ENCODE results near the gene C16orf54.
A peak's percentile ranks its signal among the peaks of the same experiment; 100 is the strongest.
"Not testable (repeated sequence)": the region's sequence is repeated elsewhere in the genome, so short reads cannot be mapped to it uniquely, and the experiment has no call there.

Gene C16orf54

GRCh38 chr16:29745853-29746345 is at the start of gene C16orf54:
TSS of gene C16orf54 (minus strand) at chr16:29745990. CDS start at chr16:29744951, 1,039 bp downstream.
- no peak for DNase-seq

GRCh38 chr16:29794231-29794710 is 48.5 kb upstream of the C16orf54 start:
- DNase-seq, result no peak

- DNase-seq, result not testable (repeated sequence)
Observed at GRCh38 chr16:29793153-29793552, 47.4 kb upstream of the C16orf54 start.

- no peak for DNase-seq
Observed at GRCh38 chr16:29791845-29792807, 46.3 kb upstream of the C16orf54 start.

GRCh38 chr16:29790949-29791844 is 45.4 kb upstream of the C16orf54 start:
- DNase-seq, result no peak

- peak; percentile 98 for DNase-seq
Observed at GRCh38 chr16:29790183-29790948, 44.6 kb upstream of the C16orf54 start, which contains the start of gene KIF22. TSS of gene KIF22 (plus strand) at chr16:29790751. CDS start at chr16:29790760, 9 bp downstream.

GRCh38 chr16:29789775-29790182 is 44.0 kb upstream of the C16orf54 start:
- DNase-seq, result no peak

GRCh38 chr16:29787155-29787554 is 41.4 kb upstream of the C16orf54 start:
- DNase-seq, result not testable (repeated sequence)

GRCh38 chr16:29784901-29785500 is 39.2 kb upstream of the C16orf54 start:
- peak; percentile 73 for DNase-seq

- no peak for DNase-seq
Observed at GRCh38 chr16:29784157-29784556, 38.4 kb upstream of the C16orf54 start.

GRCh38 chr16:29783094-29783953 is 37.5 kb upstream of the C16orf54 start:
- DNase-seq, result not testable (repeated sequence)

GRCh38 chr16:29779474-29779873 is 33.7 kb upstream of the C16orf54 start:
- peak; percentile 68 for DNase-seq

GRCh38 chr16:29777576-29778350 is 32.0 kb upstream of the C16orf54 start, which contains the start of gene ZG16:
TSS of gene ZG16 (plus strand) at chr16:29778256. CDS start at chr16:29779267, 1,011 bp downstream.
- no peak for DNase-seq

GRCh38 chr16:29775742-29776408 is 30.1 kb upstream of the C16orf54 start:
- peak; percentile 76 for DNase-seq

GRCh38 chr16:29774730-29775129 is 28.9 kb upstream of the C16orf54 start:
- DNase-seq, result no peak

- not testable (repeated sequence) for DNase-seq
Observed at GRCh38 chr16:29772330-29772729, 26.5 kb upstream of the C16orf54 start.

- DNase-seq, result no peak
Observed at GRCh38 chr16:29770250-29770929, 24.6 kb upstream of the C16orf54 start.

- DNase-seq, result no peak
Observed at GRCh38 chr16:29769507-29769906, 23.7 kb upstream of the C16orf54 start.

Measured in EL (cell line).